Nephron (organoid): ENCODE results near the gene KLHL4.
A peak's percentile ranks its signal among the peaks of the same experiment; 100 is the strongest.
"Not testable (repeated sequence)": the region's sequence is repeated elsewhere in the genome, so short reads cannot be mapped to it uniquely, and the experiment has no call there.

Source experiments
- H3K27ac Mint-ChIP-seq, 3 experiments: 2 replicates each; pipeline ENCODE4 v1.8.0; 2020; ENCODE audit warnings: mixed read lengths in 3 of 3, mild to moderate bottlenecking in 2 of 3, moderate library complexity in 1 of 3
- H3K27me3 Mint-ChIP-seq: 2 replicates; pipeline ENCODE4 v1.8.0; 2021; ENCODE audit warnings: low read depth, mild to moderate bottlenecking, moderate library complexity, mixed read lengths
- H3K36me3 Mint-ChIP-seq: 2 replicates; pipeline ENCODE4 v1.8.0; 2020; ENCODE audit warnings: low read depth, mixed read lengths
- H3K4me1 Mint-ChIP-seq: 2 replicates; pipeline ENCODE4 v1.8.0; 2020; ENCODE audit warnings: mixed read lengths
- H3K4me3 Mint-ChIP-seq, 3 experiments: 2 replicates each; pipeline ENCODE4 v1.8.0; 2020; ENCODE audit warnings: mild to moderate bottlenecking in 3 of 3, mixed read lengths in 3 of 3, moderate library complexity in 2 of 3
- H3K9me3 Mint-ChIP-seq: 2 replicates; pipeline ENCODE4 v1.8.0; 2020; ENCODE audit warnings: mixed read lengths
- CTCF ChIP-seq, 3 experiments: fragments of 200-600 bp; sonication (generic); IDR thresholded peaks; one replicate each; pipeline ENCODE4 v1.5.0; 2021; ENCODE audit warnings: antibody characterized with exemption in 3 of 3; ENCODE audit not compliant: unreplicated experiment in 3 of 3

Gene KLHL4

GRCh38 chrX:87621697-87622096, 104.1 kb downstream of the KLHL4 start:
- no peak for TF ChIP-seq CTCF (IDR thresholded peaks at IDR 0.05; ENCODE audit: unreplicated experiment in 3 of 3)
- no peaks in the 10 kb centered on the region for H3K9me3 Mint-ChIP-seq
- no peaks in the 10 kb centered on the region for H3K27me3 Mint-ChIP-seq
- H3K4me3 Mint-ChIP-seq = peak overlapping the region in 1 of 3 experiments; percentile 53
- no peaks in the 10 kb centered on the region for H3K36me3 Mint-ChIP-seq
- H3K4me1 Mint-ChIP-seq = peaks cover 34% of the 10 kb centered on the region
- peak overlapping the region; percentile 52 to 97 (median 90) for H3K27ac Mint-ChIP-seq

GRCh38 chrX:87626996-87627395, 109.4 kb downstream of the KLHL4 start:
- peaks cover 11% of the 10 kb centered on the region for H3K4me1 Mint-ChIP-seq
- H3K27ac Mint-ChIP-seq = no peak overlapping the region
- no peaks in the 10 kb centered on the region for H3K9me3 Mint-ChIP-seq
- no peaks in the 10 kb centered on the region for H3K27me3 Mint-ChIP-seq
- H3K4me3 Mint-ChIP-seq = no peak overlapping the region
- H3K36me3 Mint-ChIP-seq = no peaks in the 10 kb centered on the region
- TF ChIP-seq CTCF (IDR thresholded peaks at IDR 0.05; ENCODE audit: unreplicated experiment in 3 of 3) = no peak

- Mint-ChIP-seq H3K4me1 (no peaks in the 10 kb centered on the region), H3K27me3 (no peaks in the 10 kb centered on the region), H3K27ac (no peak overlapping the region), H3K36me3 (peaks cover 17% of the 10 kb centered on the region), H3K9me3 (peaks cover 15% of the 10 kb centered on the region), H3K4me3 (no peak overlapping the region)
- TF ChIP-seq CTCF (IDR thresholded peaks at IDR 0.05; ENCODE audit: unreplicated experiment in 3 of 3) = no peak
These were observed 116.8 kb downstream of the KLHL4 start for GRCh38 chrX:87634361-87634760.

DNA sequence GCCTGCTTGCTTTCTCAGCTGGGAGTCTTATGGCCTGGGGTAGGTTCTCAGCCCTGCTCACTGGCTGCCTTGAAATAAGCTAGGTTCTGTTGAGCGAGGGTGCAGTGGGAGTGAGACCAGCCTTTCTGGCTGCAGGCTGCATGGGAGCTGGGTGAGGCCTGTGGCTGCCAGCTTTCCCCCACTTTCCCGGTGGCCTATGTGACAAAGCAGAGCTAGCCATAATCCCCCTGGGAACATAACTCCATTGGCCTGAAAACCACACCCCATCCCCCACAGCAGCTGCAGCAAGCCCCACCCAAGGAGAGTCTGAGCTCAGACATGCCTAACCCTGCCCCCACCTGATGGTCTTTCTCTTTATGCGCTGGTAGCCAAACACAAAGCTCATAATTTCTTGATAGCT, 118.9 kb downstream of the KLHL4 start:
- Mint-ChIP-seq H3K4me1 (no peaks in the 10 kb centered on the region), H3K4me3 (no peak overlapping the region), H3K36me3 (peaks cover 34% of the 10 kb centered on the region), H3K27ac (no peak overlapping the region), H3K9me3 (peaks cover 32% of the 10 kb centered on the region), H3K27me3 (no peaks in the 10 kb centered on the region)
- no peak for TF ChIP-seq CTCF (IDR thresholded peaks at IDR 0.05; ENCODE audit: unreplicated experiment in 3 of 3)

DNA sequence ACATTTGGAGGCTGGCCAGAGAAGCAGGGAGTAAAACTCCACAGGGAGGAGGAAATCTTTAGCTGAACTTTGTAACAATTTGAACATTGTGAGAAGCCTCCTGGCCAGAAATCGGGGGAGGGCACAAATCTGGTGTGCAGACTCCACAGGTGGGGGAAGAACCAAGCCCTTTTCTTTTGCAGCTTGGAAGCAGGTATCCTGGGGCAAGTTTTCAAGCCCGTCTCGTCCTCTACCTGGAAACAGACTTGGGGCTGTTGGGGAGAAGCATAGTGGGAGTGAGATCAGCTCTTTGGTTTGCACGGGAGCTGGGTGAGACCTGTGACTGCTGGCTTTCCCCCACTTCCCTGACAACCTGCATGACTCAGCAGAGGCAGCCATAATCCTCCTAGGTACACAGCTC, 123.8 kb downstream of the KLHL4 start:
- Mint-ChIP-seq H3K9me3 (peaks cover 65% of the 10 kb centered on the region), H3K36me3 (peaks cover 34% of the 10 kb centered on the region)
- H3K4me3 Mint-ChIP-seq, H3K27me3 Mint-ChIP-seq, H3K27ac Mint-ChIP-seq, H3K4me1 Mint-ChIP-seq: not testable (repeated sequence)

- peaks cover 7% of the 10 kb centered on the region for H3K4me1 Mint-ChIP-seq
These were observed 144.2 kb downstream of the KLHL4 start for GRCh38 chrX:87661761-87662160.

More at GRCh38 chrX:87661761-87662160, 144.2 kb downstream of the KLHL4 start:
- Mint-ChIP-seq H3K9me3 (no peaks in the 10 kb centered on the region), H3K27me3 (no peaks in the 10 kb centered on the region), H3K27ac (no peak overlapping the region), H3K36me3 (no peaks in the 10 kb centered on the region), H3K4me3 (no peak overlapping the region)
- no peak for TF ChIP-seq CTCF (IDR thresholded peaks at IDR 0.05; ENCODE audit: unreplicated experiment in 3 of 3)
